Aorta (tissue), 5 donors: ENCODE data around the gene MT1E. TPM values are rescaled to one million over a fixed set of nuclear protein-coding genes. Genes with fewer than 3 reads are reported as not detected.
A peak's percentile ranks its signal among the peaks of the same experiment; 100 is the strongest.

Experiments used
- ATAC-seq: fragments of 200-7000 bp; cut with Tn5 transposase; one replicate; pipeline ENCODE4 v1.9.1; 2022; ENCODE audit warnings: moderate library complexity; ENCODE audit not compliant: low FRiP score
- DNase-seq, 2 donors: peaks; one replicate each; pipeline ENCODE4 v3.0.0-alpha.2; 2020
- H3K27ac ChIP-seq, 2 donors: one replicate each; pipeline ENCODE4 v1.5.1; 2013; ENCODE audit warnings: low read length in 2 of 2, mild to moderate bottlenecking in 2 of 2, moderate library complexity in 2 of 2, control low read depth in 1 of 2, inconsistent platforms in 1 of 2, low read depth in 1 of 2
- H3K27me3 ChIP-seq, 2 donors: one replicate each; pipeline ENCODE4 v1.6.1; 2013; ENCODE audit warnings: control low read depth in 1 of 2, low read length in 1 of 2, mild to moderate bottlenecking in 1 of 2, moderate library complexity in 1 of 2; ENCODE audit not compliant: insufficient read depth in 2 of 2, control insufficient read depth in 1 of 2
- H3K36me3 ChIP-seq, 2 donors: one replicate each; pipeline ENCODE4 v1.6.1; 2013; ENCODE audit warnings: control low read depth in 1 of 2, low read length in 1 of 2, mild to moderate bottlenecking in 1 of 2; ENCODE audit not compliant: insufficient read depth in 2 of 2, control insufficient read depth in 1 of 2
- H3K4me1 ChIP-seq, 2 donors: one replicate each; pipeline ENCODE4 v1.6.1; 2013; ENCODE audit warnings: low read length in 2 of 2, control low read depth in 1 of 2, mild to moderate bottlenecking in 1 of 2, moderate library complexity in 1 of 2; ENCODE audit not compliant: insufficient read depth in 2 of 2, control insufficient read depth in 1 of 2
- H3K4me3 ChIP-seq, 2 donors: one replicate each; pipeline ENCODE4 v1.5.1; 2013; ENCODE audit warnings: low read length in 2 of 2, control low read depth in 1 of 2, mild to moderate bottlenecking in 1 of 2
- H3K9me3 ChIP-seq: one replicate; pipeline ENCODE4 v1.6.1; 2013; ENCODE audit warnings: mild to moderate bottlenecking, low read length; ENCODE audit not compliant: control insufficient read depth
- WGBS, 2 donors: extraction: QIAGEN DNeasy Blood & Tissue Kit; methylation state at CpG; one replicate each; pipeline ENCODE4 v1.1.7; 2013; 5-methylcytosine and 5-hydroxymethylcytosine counted together
- intact Hi-C, 2 donors: fragments of 100-400 bp; cut with DNase I; formaldehyde crosslinking; loops; one replicate each; pipeline versions ENCODE4 v1.14.2 to v1.15.0; 2022
- polyA plus RNA-seq, 2 donors: library from polyadenylated mRNA; stranded (reverse); fragments of 200-250 nt; gene quantifications; one replicate each; pipeline ENCODE4 v1.2.3, GENCODE V29; 2013
- total RNA-seq, 2 donors: library from RNA; stranded (reverse); fragmentation: NEBNext Ultra II Directional; extraction: Animal tissue kit (Norgen Biotek cat#: 25700); gene quantifications; one replicate each; pipeline ENCODE4 v1.2.1, GENCODE V29; 2021
- donor health status: healthy with polysubstance abuse.
- donor health status: Bipolar disorder and iron deficiency.
- donor health status: DM: no; HTN: no; CAD: no.
- donor health status: DM: no; HTN: no; CAD: no.
- donor health status: DM: yes; HTN: yes; CAD: no.

MT1E gene
- total and polyA plus RNA-seq, 4 donors: 47.8 to 606 (median 270) TPM

DNA sequence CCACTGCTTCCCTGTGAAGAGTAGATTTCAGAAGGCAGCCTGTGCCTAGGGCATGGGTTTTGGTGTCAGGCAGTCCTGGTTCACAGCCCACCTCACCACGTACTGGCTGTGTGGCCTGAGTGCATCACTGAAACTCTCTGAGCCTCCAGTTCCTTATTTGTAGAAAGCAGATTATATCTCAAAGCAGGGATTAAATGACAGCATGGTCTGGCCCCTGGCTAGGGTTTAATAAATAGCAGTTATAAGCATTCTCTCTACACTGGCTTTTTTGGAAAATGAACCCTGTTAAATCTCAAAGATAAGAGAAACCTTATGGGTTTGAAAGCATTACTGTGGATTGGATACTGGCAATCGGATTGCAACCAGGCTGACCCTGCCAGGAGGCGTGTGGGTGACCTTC, 4.0 kb downstream of the MT1E start:
- no peaks in the 10 kb centered on the region for H3K4me1 ChIP-seq
- no peaks in the 10 kb centered on the region for H3K9me3 ChIP-seq
- no peak overlapping the region for H3K4me3 ChIP-seq
- DNase-seq (no peak), ATAC-seq (no peak)
- no peak overlapping the region for H3K27ac ChIP-seq
- H3K36me3 ChIP-seq: no peaks in the 10 kb centered on the region
- WGBS, 2 donors: 83 to 85% methylated on average over 3 of the region's 3 CpGs
- intact Hi-C loops: no loop called here
- H3K27me3 ChIP-seq: no peaks in the 10 kb centered on the region

DNA sequence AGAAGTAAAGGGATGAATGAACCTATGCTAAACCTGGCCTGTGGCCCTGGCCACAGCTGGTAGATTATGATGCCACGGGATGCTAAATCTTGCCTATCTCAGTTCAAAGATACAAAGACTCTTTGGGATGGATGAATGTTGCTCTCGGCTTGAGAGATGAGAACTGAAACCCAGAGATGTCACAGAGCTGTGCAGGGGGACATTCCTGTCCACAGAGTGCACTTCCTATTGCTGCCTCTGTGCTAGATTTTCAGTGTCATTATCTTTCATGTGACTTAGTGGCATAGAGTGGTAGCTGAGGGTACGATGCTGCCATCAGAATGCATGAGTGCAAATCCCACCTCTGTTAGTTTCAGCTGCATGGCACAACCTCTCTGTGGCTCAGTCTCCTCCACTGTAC, 4.6 kb downstream of the MT1E start:
- Histone ChIP-seq H3K36me3 (no peaks in the 10 kb centered on the region), H3K27ac (no peak overlapping the region), H3K4me3 (no peak overlapping the region), H3K27me3 (no peaks in the 10 kb centered on the region), H3K9me3 (no peaks in the 10 kb centered on the region), H3K4me1 (no peaks in the 10 kb centered on the region)
- intact Hi-C loops: no loop called here
- no peak for DNase-seq
- ATAC-seq: no peak
- WGBS, 2 donors: 89 to 90% methylated on average over 3 of the region's 3 CpGs

GRCh38 chr16:56631197-56631596, 5.6 kb downstream of the MT1E start:
- Histone ChIP-seq H3K36me3 (no peaks in the 10 kb centered on the region), H3K27ac (no peak overlapping the region), H3K27me3 (no peaks in the 10 kb centered on the region), H3K4me3 (no peak overlapping the region), H3K4me1 (no peaks in the 10 kb centered on the region), H3K9me3 (no peaks in the 10 kb centered on the region)
- ATAC-seq: no peak
- intact Hi-C loops: no loop called here
- no peak for DNase-seq
- WGBS, 2 donors: 93 to 95% methylated on average over 10 of the region's 10 CpGs

GRCh38 chr16:56631832-56632155, 6.2 kb downstream of the MT1E start:
- Histone ChIP-seq H3K27ac (peak overlapping the region in 1 of 2 donors; percentile 87), H3K9me3 (no peaks in the 10 kb centered on the region), H3K4me3 (peak overlapping the region; percentile 19 to 49), H3K27me3 (no peaks in the 10 kb centered on the region), H3K36me3 (no peaks in the 10 kb centered on the region), H3K4me1 (no peaks in the 10 kb centered on the region)
- WGBS, 2 donors: 17 to 21% methylated on average over 14 of the region's 14 CpGs
- ATAC-seq (no peak), DNase-seq (no peak)
- intact Hi-C loops: no loop called here

GRCh38 chr16:56632156-56632847, 6.7 kb downstream of the MT1E start, which contains the start of gene MT1M:
TSS of gene MT1M (plus strand) at chr16:56632659. CDS start at chr16:56632732, 73 bp downstream.
- no peaks in the 10 kb centered on the region for H3K27me3 ChIP-seq
- H3K4me1 ChIP-seq: no peaks in the 10 kb centered on the region
- intact Hi-C loops: no loop called here
- no peaks in the 10 kb centered on the region for H3K9me3 ChIP-seq
- ATAC-seq (peak; percentile 94), DNase-seq (peak; percentile 82 to 92)
- 1 to 2% methylated on average over 53 to 61 of the region's 61 CpGs for WGBS, 2 donors
- H3K27ac ChIP-seq: peak within 1 kb of the TSS in 1 of 2 donors; percentile 87
- no peaks in the 10 kb centered on the region for H3K36me3 ChIP-seq
- peak within 1 kb of the TSS; percentile 37 to 49 for H3K4me3 ChIP-seq

- no peaks in the 10 kb centered on the region for H3K27me3 ChIP-seq
- peak; percentile 2 for ATAC-seq
- H3K4me1 ChIP-seq: no peaks in the 10 kb centered on the region
- intact Hi-C loops: no loop called here
- peak overlapping the region; percentile 37 to 49 for H3K4me3 ChIP-seq
- H3K36me3 ChIP-seq: no peaks in the 10 kb centered on the region
- H3K9me3 ChIP-seq: no peaks in the 10 kb centered on the region
- DNase-seq: no peak
- peak overlapping the region in 1 of 2 donors; percentile 77 for H3K27ac ChIP-seq
- whole genome bisulfite sequencing, 2 donors: 45 to 56% methylated on average over 6 of the region's 6 CpGs
These were observed 7.3 kb downstream of the MT1E start for GRCh38 chr16:56632848-56633365.

- ATAC-seq (no peak), DNase-seq (no peak)
- 28 to 43% methylated on average over 7 of the region's 7 CpGs for WGBS, 2 donors
- Histone ChIP-seq H3K27me3 (no peaks in the 10 kb centered on the region), H3K4me1 (no peaks in the 10 kb centered on the region), H3K27ac (no peak overlapping the region), H3K9me3 (no peaks in the 10 kb centered on the region), H3K36me3 (no peaks in the 10 kb centered on the region), H3K4me3 (no peak overlapping the region)
- intact Hi-C loops: no loop called here
These were observed 8.0 kb downstream of the MT1E start for GRCh38 chr16:56633535-56633934.

- DNase-seq (no peak), ATAC-seq (no peak)
- Histone ChIP-seq H3K27me3 (no peaks in the 10 kb centered on the region), H3K4me1 (no peaks in the 10 kb centered on the region), H3K36me3 (no peaks in the 10 kb centered on the region), H3K9me3 (no peaks in the 10 kb centered on the region), H3K4me3 (no peak overlapping the region), H3K27ac (no peak overlapping the region)
- 68 to 72% methylated on average over 47 of the region's 47 CpGs for WGBS, 2 donors
- intact Hi-C loops: no loop called here
These were observed 9.3 kb downstream of the MT1E start for GRCh38 chr16:56634715-56635440.
